Measurements from ENCODE around the gene RBMX2.

Gene RBMX2

DNA sequence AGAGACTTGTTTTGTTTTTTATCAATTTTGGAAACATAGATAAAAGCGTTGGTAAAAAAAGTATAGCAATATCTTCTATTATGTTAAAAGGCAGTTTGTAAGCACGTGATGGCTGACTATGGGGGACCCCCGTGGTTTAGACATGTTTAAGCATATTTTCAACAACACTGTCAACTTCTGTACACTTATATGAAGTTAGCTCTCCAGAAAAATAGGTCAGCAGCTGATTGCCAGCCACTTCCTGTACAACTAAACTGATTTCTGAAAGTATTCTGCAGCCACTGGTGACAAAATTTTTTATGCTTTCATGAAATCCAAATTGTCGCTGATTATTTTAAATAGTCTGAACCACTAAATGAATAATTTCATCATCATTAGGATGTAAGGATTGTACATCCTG is 45.2 kb downstream of the RBMX2 start:
- DNase-seq (ENCODE audit: low read depth): no peak

All from EH (cell line).